ENCODE data around the gene LRRC59. TPM values are rescaled to one million over a fixed set of nuclear protein-coding genes. Genes with fewer than 3 reads are reported as not detected.

LRRC59 gene
- total RNA-seq, 1 experiment from 2014 or later, result 221 TPM

DNA sequence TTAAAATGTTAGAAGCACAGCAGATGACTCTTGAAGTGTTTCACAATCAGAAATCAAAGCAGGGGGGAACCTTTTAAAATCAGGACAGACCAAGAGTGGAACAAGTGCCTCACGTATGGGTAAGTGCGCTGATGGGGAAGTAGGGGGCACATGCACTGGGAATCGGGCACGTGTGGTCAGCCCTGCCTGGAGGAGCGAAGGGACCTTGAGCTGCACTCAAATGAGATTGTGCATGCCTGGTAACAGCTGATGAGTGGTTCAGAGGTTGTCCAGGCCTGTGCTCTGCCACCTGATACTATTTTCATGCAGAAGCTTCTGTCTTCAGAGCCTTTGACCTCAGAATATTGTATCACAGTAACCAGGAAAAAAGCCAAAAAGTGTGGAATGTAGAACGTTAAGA, 65.1 kb downstream of the LRRC59 start (continued):
- TF ChIP-seq EZH2 (IDR thresholded peaks at IDR 0.05) (no peak), POLR2A (IDR thresholded peaks at IDR 0.05; ENCODE audit: borderline replicate concordance, extremely low read depth, insufficient read depth, insufficient read length) (no peak)

Other genes with a start within 250 kb of the LRRC59 start
- gene PPP1R9B, start 246.8 kb downstream of the LRRC59 start, total RNA-seq (2021; ENCODE audit: unreplicated experiment), result 112 TPM
- gene SGCA, start 231.5 kb downstream of the LRRC59 start, total RNA-seq (2021; ENCODE audit: unreplicated experiment), result 0.37 TPM
- 33.6 TPM for gene COL1A1, start 195.9 kb downstream of the LRRC59 start, total RNA-seq (2021; ENCODE audit: unreplicated experiment)
- gene TMEM92, start 123.1 kb downstream of the LRRC59 start, total RNA-seq (2021; ENCODE audit: unreplicated experiment), result 6.6 TPM
- 37.5 TPM for gene XYLT2, start 51.4 kb downstream of the LRRC59 start, total RNA-seq (2021; ENCODE audit: unreplicated experiment)
- 106 TPM for gene MRPL27, start 24.3 kb downstream of the LRRC59 start, total RNA-seq (2021; ENCODE audit: unreplicated experiment)
- gene EME1, start 24.3 kb downstream of the LRRC59 start, total RNA-seq (2021; ENCODE audit: unreplicated experiment), result 31.8 TPM
- 52.4 TPM for gene ACSF2, start 28.7 kb upstream of the LRRC59 start, total RNA-seq (2021; ENCODE audit: unreplicated experiment)
- not detected for gene CHAD, start 71.4 kb upstream of the LRRC59 start, total RNA-seq (2021; ENCODE audit: unreplicated experiment)
- gene RSAD1, start 81.3 kb upstream of the LRRC59 start, total RNA-seq (2021; ENCODE audit: unreplicated experiment), result 82.7 TPM
- gene MYCBPAP, start 110.9 kb upstream of the LRRC59 start, total RNA-seq (2021; ENCODE audit: unreplicated experiment), result not detected
- gene EPN3, start 135.2 kb upstream of the LRRC59 start, total RNA-seq (2021; ENCODE audit: unreplicated experiment), result 17.8 TPM
- gene SPATA20, start 149.7 kb upstream of the LRRC59 start, total RNA-seq (2021; ENCODE audit: unreplicated experiment), result 57.5 TPM
- gene CACNA1G, start 163.2 kb upstream of the LRRC59 start, total RNA-seq (2021; ENCODE audit: unreplicated experiment), result 3.4 TPM
- gene ABCC3, start 237.4 kb upstream of the LRRC59 start, total RNA-seq (2021; ENCODE audit: unreplicated experiment), result 66.2 TPM